GM21515 (cell line): ENCODE measurements around the gene MYB.
"Not testable (repeated sequence)": the region's sequence is repeated elsewhere in the genome, so short reads cannot be mapped to it uniquely, and the experiment has no call there.

Experiments used
- ATAC-seq: cut with Tn5 transposase; IDR thresholded peaks from one replicate; pipeline ENCODE4 v1.9.1; 2021; ENCODE audit not compliant: unreplicated experiment

The MYB gene

GRCh38 chr6:135180542-135181332 is at the start of gene MYB:
MYB (plus strand) TSS chr6:135181308; CDS start chr6:135181514, 206 bp downstream.
- ATAC-seq, result peak; percentile 32

- no peak for ATAC-seq
These were observed 48.3 kb upstream of the MYB start for GRCh38 chr6:135132776-135133175.

GRCh38 chr6:135135835-135136234 is 45.3 kb upstream of the MYB start:
- no peak for ATAC-seq

GRCh38 chr6:135137826-135138225 is 43.3 kb upstream of the MYB start:
- no peak for ATAC-seq

GRCh38 chr6:135141182-135141581 is 39.9 kb upstream of the MYB start:
- no peak for ATAC-seq

- peak; percentile 59 for ATAC-seq
These were observed 39.4 kb upstream of the MYB start for GRCh38 chr6:135141728-135142127.

- ATAC-seq, result not testable (repeated sequence)
These were observed 38.9 kb upstream of the MYB start for GRCh38 chr6:135142232-135142631.

- no peak for ATAC-seq
These were observed 36.4 kb upstream of the MYB start for GRCh38 chr6:135144673-135145062.

- no peak for ATAC-seq
These were observed 35.9 kb upstream of the MYB start for GRCh38 chr6:135145063-135145800.

GRCh38 chr6:135146162-135146934 is 34.8 kb upstream of the MYB start:
- ATAC-seq, result no peak

GRCh38 chr6:135147637-135148592 is 33.2 kb upstream of the MYB start:
- ATAC-seq, result no peak

- ATAC-seq, result no peak
These were observed 32.2 kb upstream of the MYB start for GRCh38 chr6:135148889-135149288.

GRCh38 chr6:135149376-135149775 is 31.7 kb upstream of the MYB start:
- ATAC-seq, result no peak

- ATAC-seq, result not testable (repeated sequence)
These were observed 30.6 kb upstream of the MYB start for GRCh38 chr6:135150481-135150880.

GRCh38 chr6:135154125-135154524 is 27.0 kb upstream of the MYB start:
- not testable (repeated sequence) for ATAC-seq

GRCh38 chr6:135158397-135158796 is 22.7 kb upstream of the MYB start:
- ATAC-seq, result no peak

GRCh38 chr6:135159531-135159930 is 21.6 kb upstream of the MYB start:
- no peak for ATAC-seq

- no peak for ATAC-seq
These were observed 19.4 kb upstream of the MYB start for GRCh38 chr6:135161411-135162395.
